Tibial nerve (tissue), 4 donors: ENCODE measurements around the gene ZNF687. TPM values are rescaled to one million over a fixed set of nuclear protein-coding genes. Genes with fewer than 3 reads are reported as not detected.

ENCODE experiments used
- DNase-seq, 2 donors: peaks; one replicate each; pipeline ENCODE4 v3.0.0-alpha.2; 2019; ENCODE audit warnings: low spot score in 2 of 2
- H3K27ac ChIP-seq, 4 donors: fragments of 200-600 bp; sonication (generic) in 3 of 4; one replicate each; pipeline ENCODE4 v1.5.1; 2017 to 2019; ENCODE audit warnings: mild to moderate bottlenecking in 1 of 4
- H3K27me3 ChIP-seq, 2 donors: fragments of 200-600 bp; sonication (generic) in 1 of 2; one replicate each; pipeline versions ENCODE4 v1.5.1 to v1.6.0; 2017 to 2019
- H3K36me3 ChIP-seq, 3 donors: fragments of 200-600 bp; sonication (generic); one replicate each; pipeline ENCODE4 v1.5.1; 2018 to 2019
- H3K4me1 ChIP-seq, 4 donors: fragments of 200-600 bp; sonication (generic) in 3 of 4; one replicate each; pipeline ENCODE4 v1.5.1; 2017 to 2019
- H3K4me3 ChIP-seq, 4 donors: fragments of 200-600 bp; sonication (generic) in 3 of 4; one replicate each; pipeline ENCODE4 v1.5.1; 2017 to 2019; ENCODE audit warnings: mild to moderate bottlenecking in 1 of 4, moderate library complexity in 1 of 4
- H3K9me3 ChIP-seq, 4 donors: fragments of 200-600 bp; sonication (generic) in 3 of 4; one replicate each; pipeline ENCODE4 v1.5.1; 2017 to 2019
- EP300 ChIP-seq, 2 donors: sonication (generic); formaldehyde crosslinking; IDR thresholded peaks; one replicate each; pipeline ENCODE4 v1.6.1; 2017; ENCODE audit warnings: antibody characterized with exemption in 2 of 2, mild to moderate bottlenecking in 1 of 2
- POLR2A ChIP-seq, 2 donors: fragments of 450-650 bp; IDR thresholded peaks; one replicate each; pipeline ENCODE4 v1.6.1; 2017; ENCODE audit warnings: antibody characterized with exemption in 2 of 2, mild to moderate bottlenecking in 2 of 2, moderate library complexity in 2 of 2
- WGBS, 2 donors: methylation state at CpG; one replicate each; pipeline ENCODE4 v1.1.5; 2018; 5-methylcytosine and 5-hydroxymethylcytosine counted together
- total RNA-seq, 4 donors: library from RNA; depleted of rRNA; stranded (reverse); fragments of >200 nt; gene quantifications; one replicate each; pipeline ENCODE4 v1.1.0, GENCODE V29; 2016
- TF ChIP-seq, protein P1 (sequence below), 5 experiments: fragments of 200-600 bp in 3 of 5; fragments of 450-650 bp in 2 of 5; sonication (generic) in 3 of 5; IDR thresholded peaks; one replicate each; pipeline ENCODE4 v1.5.1; 2016 to 2019; ENCODE audit warnings: antibody characterized with exemption in 5 of 5, mild to moderate bottlenecking in 3 of 5, moderate library complexity in 2 of 5

The ZNF687 gene
- total RNA-seq, 4 donors from 2014 or later = 21.1 to 35.3 (median 27.1) TPM

DNA sequence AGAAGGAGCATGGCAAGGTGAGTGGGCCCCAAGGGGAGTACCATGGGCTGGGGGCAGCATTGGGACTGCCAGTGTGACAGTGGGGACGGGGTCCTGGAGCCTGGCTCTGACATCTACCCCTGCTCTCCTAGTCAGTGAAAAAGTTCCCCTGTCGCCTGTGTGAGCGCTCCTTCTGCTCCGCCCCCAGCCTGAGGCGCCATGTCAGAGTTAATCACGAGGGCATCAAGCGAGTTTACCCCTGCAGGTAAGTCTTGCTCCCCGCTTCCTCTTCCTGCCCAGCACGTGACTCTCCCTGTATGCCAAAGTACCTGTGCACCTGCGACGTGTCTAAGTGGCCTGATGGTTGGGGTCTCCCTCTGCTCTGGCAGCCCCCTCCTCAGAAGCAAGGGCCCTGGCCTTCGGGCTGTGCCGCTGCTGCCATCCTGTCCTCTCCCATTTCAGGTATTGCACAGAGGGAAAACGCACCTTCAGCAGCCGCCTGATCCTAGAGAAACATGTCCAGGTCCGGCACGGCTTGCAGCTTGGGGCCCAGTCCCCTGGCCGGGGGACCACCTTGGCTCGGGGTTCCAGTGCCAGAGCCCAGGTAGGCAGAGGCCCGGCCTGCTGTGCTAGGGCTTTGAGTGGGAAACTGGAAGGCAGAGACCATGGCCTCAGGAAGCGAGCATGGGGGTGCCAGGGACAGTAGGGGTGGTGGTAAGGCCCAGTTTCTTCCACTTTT lies 8.1 kb downstream of the ZNF687 start:
- H3K27me3 ChIP-seq = no peaks in the 10 kb centered on the region
- no peak overlapping the region for H3K4me3 ChIP-seq
- H3K9me3 ChIP-seq = no peaks in the 10 kb centered on the region
- 87 to 91% methylated on average over 20 to 21 of the region's 21 CpGs for whole genome bisulfite sequencing, 2 donors
- no peak for DNase-seq
- TF ChIP-seq POLR2A (IDR thresholded peaks at IDR 0.05) (no peak), EP300 (IDR thresholded peaks at IDR 0.05) (no peak)
- TF ChIP-seq, protein P1, sequence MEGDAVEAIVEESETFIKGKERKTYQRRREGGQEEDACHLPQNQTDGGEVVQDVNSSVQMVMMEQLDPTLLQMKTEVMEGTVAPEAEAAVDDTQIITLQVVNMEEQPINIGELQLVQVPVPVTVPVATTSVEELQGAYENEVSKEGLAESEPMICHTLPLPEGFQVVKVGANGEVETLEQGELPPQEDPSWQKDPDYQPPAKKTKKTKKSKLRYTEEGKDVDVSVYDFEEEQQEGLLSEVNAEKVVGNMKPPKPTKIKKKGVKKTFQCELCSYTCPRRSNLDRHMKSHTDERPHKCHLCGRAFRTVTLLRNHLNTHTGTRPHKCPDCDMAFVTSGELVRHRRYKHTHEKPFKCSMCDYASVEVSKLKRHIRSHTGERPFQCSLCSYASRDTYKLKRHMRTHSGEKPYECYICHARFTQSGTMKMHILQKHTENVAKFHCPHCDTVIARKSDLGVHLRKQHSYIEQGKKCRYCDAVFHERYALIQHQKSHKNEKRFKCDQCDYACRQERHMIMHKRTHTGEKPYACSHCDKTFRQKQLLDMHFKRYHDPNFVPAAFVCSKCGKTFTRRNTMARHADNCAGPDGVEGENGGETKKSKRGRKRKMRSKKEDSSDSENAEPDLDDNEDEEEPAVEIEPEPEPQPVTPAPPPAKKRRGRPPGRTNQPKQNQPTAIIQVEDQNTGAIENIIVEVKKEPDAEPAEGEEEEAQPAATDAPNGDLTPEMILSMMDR (IDR thresholded peaks at IDR 0.05) = no peak
- peaks cover 2 to 98% (median 9%) of the 10 kb centered on the region in 3 donors for H3K36me3 ChIP-seq
- no peak overlapping the region for H3K27ac ChIP-seq
- peaks cover 0 to 12% (median 0%) of the 10 kb centered on the region in 4 donors for H3K4me1 ChIP-seq

DNA sequence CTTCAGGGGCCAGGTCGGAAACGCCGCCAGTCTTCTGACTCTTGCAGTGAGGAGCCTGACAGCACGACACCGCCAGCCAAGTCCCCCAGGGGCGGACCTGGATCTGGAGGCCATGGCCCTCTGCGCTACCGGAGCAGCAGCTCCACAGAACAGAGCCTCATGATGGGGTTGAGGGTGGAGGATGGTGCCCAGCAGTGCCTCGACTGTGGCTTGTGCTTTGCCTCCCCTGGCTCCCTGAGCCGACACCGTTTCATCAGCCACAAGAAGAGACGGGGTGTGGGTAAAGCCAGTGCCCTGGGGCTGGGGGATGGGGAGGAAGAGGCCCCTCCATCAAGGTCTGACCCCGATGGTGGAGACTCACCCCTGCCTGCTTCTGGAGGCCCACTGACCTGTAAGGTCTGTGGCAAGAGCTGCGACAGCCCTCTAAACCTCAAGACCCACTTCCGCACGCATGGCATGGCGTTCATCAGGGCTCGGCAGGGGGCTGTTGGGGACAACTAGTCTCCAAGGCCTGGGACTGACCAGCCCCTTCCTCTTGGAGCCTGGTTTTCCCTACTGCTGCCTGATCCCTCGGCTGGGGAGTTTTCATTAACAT lies 8.7 kb downstream of the ZNF687 start:
- WGBS, 2 donors = 74 to 79% methylated on average over 17 to 18 of the region's 19 CpGs
- DNase-seq = no peak
- TF ChIP-seq EP300 (IDR thresholded peaks at IDR 0.05) = no peak
- TF ChIP-seq POLR2A (IDR thresholded peaks at IDR 0.05) = no peak
- TF ChIP-seq, protein P1 (IDR thresholded peaks at IDR 0.05) = no peak
- Histone ChIP-seq H3K9me3 (no peaks in the 10 kb centered on the region), H3K27me3 (no peaks in the 10 kb centered on the region), H3K4me1 (peaks cover 0 to 18% (median 0%) of the 10 kb centered on the region in 4 donors), H3K36me3 (peaks cover 2 to 100% (median 9%) of the 10 kb centered on the region in 3 donors), H3K4me3 (no peak overlapping the region), H3K27ac (no peak overlapping the region)

DNA sequence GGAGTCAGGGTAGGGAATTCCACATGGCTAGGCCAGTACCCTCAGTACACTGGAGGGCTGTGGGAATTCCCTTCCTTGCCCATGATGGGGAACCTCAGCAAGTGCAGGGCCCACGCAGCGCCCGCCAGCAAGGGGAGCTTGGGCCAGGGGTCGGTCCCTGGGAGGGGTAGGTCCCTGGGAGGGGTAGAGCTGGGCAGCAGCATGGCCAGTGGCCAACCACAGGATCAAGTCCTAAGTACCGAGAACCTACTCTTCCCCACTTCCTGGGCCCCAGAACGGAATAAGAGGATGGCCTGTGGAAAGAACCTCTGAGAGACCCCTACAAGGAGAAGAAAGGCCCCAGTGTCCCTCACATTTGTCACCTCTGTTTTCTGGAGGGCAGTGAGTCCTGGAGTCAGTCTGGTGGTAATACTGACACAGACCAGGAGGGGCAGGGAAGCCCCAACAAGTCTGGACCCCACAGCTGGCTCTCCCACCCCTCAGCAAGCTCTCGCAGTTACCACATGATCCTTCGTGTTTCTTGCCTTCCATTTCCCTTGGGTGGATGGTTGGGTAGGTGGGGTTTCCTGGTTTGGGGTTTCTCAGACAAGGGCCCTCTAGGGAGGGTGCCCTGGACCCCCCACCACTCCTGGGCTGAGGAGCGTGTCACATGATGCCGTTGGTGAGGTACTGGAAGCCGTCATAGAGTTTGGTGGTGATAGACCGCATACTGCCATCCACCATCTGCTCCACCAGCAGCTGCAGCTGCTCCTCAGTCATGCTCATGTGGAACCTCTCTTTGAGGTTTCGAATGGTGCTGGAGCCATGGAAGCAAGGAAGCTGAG lies 10.3 kb downstream of the ZNF687 start:
- WGBS, 2 donors = 71 to 77% methylated on average over 11 to 13 of the region's 13 CpGs
- TF ChIP-seq POLR2A (IDR thresholded peaks at IDR 0.05) (no peak), EP300 (IDR thresholded peaks at IDR 0.05) (no peak)
- TF ChIP-seq, protein P1 (IDR thresholded peaks at IDR 0.05) = no peak
- Histone ChIP-seq H3K27me3 (no peaks in the 10 kb centered on the region), H3K36me3 (peaks cover 2 to 100% (median 4%) of the 10 kb centered on the region in 3 donors), H3K4me1 (peaks cover 0 to 18% (median 0%) of the 10 kb centered on the region in 4 donors), H3K4me3 (no peak overlapping the region), H3K27ac (peak overlapping the region in 2 of 4 donors; percentile 14 to 34), H3K9me3 (no peaks in the 10 kb centered on the region)
- no peak for DNase-seq

DNA sequence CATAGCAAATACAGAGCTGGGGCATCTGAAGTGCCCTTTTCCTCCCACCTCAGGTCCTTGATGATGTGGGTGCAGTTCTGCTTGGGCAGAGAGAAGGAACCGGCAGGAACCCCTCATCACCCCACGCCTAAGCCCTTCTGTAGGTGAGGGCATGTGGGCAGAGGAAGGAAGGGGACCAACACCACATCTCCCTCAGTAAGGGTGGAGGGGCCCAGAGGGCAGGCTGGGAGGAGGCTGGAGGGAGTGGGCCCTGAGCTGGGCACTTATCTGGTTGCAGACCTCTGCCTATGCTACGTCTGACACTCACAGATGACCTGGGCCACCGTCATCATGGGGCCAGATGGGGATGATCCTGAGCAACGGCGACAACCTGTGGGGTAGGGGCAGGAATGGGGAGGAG lies 11.0 kb downstream of the ZNF687 start:
- H3K4me1 ChIP-seq = peaks cover 0 to 18% (median 0%) of the 10 kb centered on the region in 4 donors
- H3K27me3 ChIP-seq = no peaks in the 10 kb centered on the region
- no peak for DNase-seq
- H3K4me3 ChIP-seq = no peak overlapping the region
- no peaks in the 10 kb centered on the region for H3K9me3 ChIP-seq
- 77 to 86% methylated on average over 6 of the region's 6 CpGs for WGBS, 2 donors
- H3K27ac ChIP-seq = peak overlapping the region in 1 of 4 donors; percentile 14
- TF ChIP-seq POLR2A (IDR thresholded peaks at IDR 0.05) = no peak
- TF ChIP-seq EP300 (IDR thresholded peaks at IDR 0.05) = no peak
- TF ChIP-seq, protein P1 (IDR thresholded peaks at IDR 0.05) = no peak
- peaks cover 2 to 100% (median 4%) of the 10 kb centered on the region in 3 donors for H3K36me3 ChIP-seq
